GM12878 (cell line): ENCODE results near the gene C8B. TPM values are rescaled to one million over a fixed set of nuclear protein-coding genes. Genes with fewer than 3 reads are reported as not detected.

Experiments
- ATAC-seq: fragments of 200-7000 bp; cut with Tn5 transposase; 3 replicates; pipeline ENCODE4 v1.9.1; 2020; ENCODE audit warnings: mild to moderate bottlenecking, moderate library complexity
- BruUV-seq: library from RNA; stranded (reverse); fragments of 400-500 nt; replicated peaks from 2 replicates; lab custom pipeline; 2021; lab: Mats Ljungman, UMichigan
- CTCF ChIA-PET: fragments of 300-600 bp; sonication (Branson Sonifier 250); formaldehyde crosslinking; extraction: SDS; loops from one replicate; lab custom pipeline; 2021; ENCODE audit warnings: inconsistent platforms; lab: Yijun Ruan, JAX
- POLR2A ChIA-PET: fragments of 350-600 bp; formaldehyde crosslinking; extraction: SDS; loops from one replicate; lab custom pipeline; 2021; ENCODE audit warnings: inconsistent platforms; lab: Charles Lee
- RAD21 ChIA-PET: fragments of 300-600 bp; sonication (Branson Sonifier 250); formaldehyde crosslinking; loops from one replicate; lab custom pipeline; 2023; ENCODE audit warnings: antibody characterized with exemption; ENCODE audit not compliant: unreplicated experiment; lab: Charles Lee
- SMC1A ChIA-PET: fragments of 300-600 bp; sonication (Branson Sonifier 250); formaldehyde crosslinking; loops from one replicate; lab custom pipeline; 2023; ENCODE audit not compliant: unreplicated experiment, uncharacterized antibody; lab: Charles Lee
- DNase-seq: peaks from one replicate; pipeline ENCODE4 v3.0.0-alpha.2; 2011; ENCODE audit warnings: low read depth, low spot score
- FAIRE-seq: peaks from 3 replicates; lab custom pipeline; 2011; peaks lifted over from hg19 to GRCh38; lab: Jason Lieb, UNC
- H2AFZ ChIP-seq: 2 replicates; pipeline ENCODE4 v1.6.0; 2011; ENCODE audit warnings: low read depth, low read length, control low read depth; ENCODE audit not compliant: control insufficient read depth
- H3K27ac ChIP-seq: 2 replicates; pipeline ENCODE4 v1.5.1; 2011; ENCODE audit warnings: control low read depth; ENCODE audit not compliant: control insufficient read depth, insufficient read depth
- H3K27me3 ChIP-seq, 2 experiments: replicated peaks in 1 of 2; 2 replicates each; pipeline versions ENCODE4 v1.6.0 to v1.6.1; 2011; ENCODE audit warnings: low read length in 1 of 2; ENCODE audit not compliant: control insufficient read depth in 2 of 2, insufficient read depth in 2 of 2
- H3K36me3 ChIP-seq, 2 experiments: 2 replicates each; pipeline ENCODE4 v1.5.1; 2011; ENCODE audit warnings: low read length in 1 of 2; ENCODE audit not compliant: control insufficient read depth in 2 of 2, insufficient read depth in 2 of 2
- H3K4me1 ChIP-seq: 2 replicates; pipeline ENCODE4 v1.6.1; 2011; ENCODE audit warnings: mild to moderate bottlenecking, low read length, moderate library complexity, mixed read lengths; ENCODE audit not compliant: control insufficient read depth, insufficient read depth
- H3K4me2 ChIP-seq: 2 replicates; pipeline ENCODE4 v1.6.0; 2011; ENCODE audit warnings: control low read depth; ENCODE audit not compliant: control insufficient read depth, insufficient read depth
- H3K4me3 ChIP-seq: fragments of 200-600 bp; sonication (generic); 2 replicates; pipeline ENCODE4 v1.5.1; 2016
- H3K79me2 ChIP-seq: 2 replicates; pipeline ENCODE4 v1.6.0; 2011; ENCODE audit warnings: low read length; ENCODE audit not compliant: control insufficient read depth, insufficient read depth
- H3K9ac ChIP-seq: 2 replicates; pipeline ENCODE4 v1.8.0; 2011; ENCODE audit warnings: low read length, control low read depth, mixed read lengths; ENCODE audit not compliant: control insufficient read depth, insufficient read depth
- H3K9me3 ChIP-seq: replicated peaks from 3 replicates; pipeline ENCODE4 v1.5.1; 2011; ENCODE audit warnings: mild to moderate bottlenecking, low read length; ENCODE audit not compliant: control insufficient read depth, insufficient read depth
- H4K20me1 ChIP-seq: 2 replicates; pipeline ENCODE4 v1.6.0; 2011; ENCODE audit not compliant: control insufficient read depth, insufficient read depth
- ATF2 ChIP-seq: IDR thresholded peaks from 2 replicates; pipeline ENCODE4 v1.6.1; 2012; ENCODE audit warnings: low read length, inconsistent platforms
- BHLHE40 ChIP-seq, 2 experiments: fragments of 450-650 bp in 1 of 2; IDR thresholded peaks; 2 replicates each; pipeline ENCODE4 v1.6.1; 2011 to 2017; ENCODE audit warnings: low read depth in 2 of 2, borderline replicate concordance in 1 of 2, improper control_type of control experiment in 1 of 2, low read length in 1 of 2, mild to moderate bottlenecking in 1 of 2
- EGR1 ChIP-seq, 2 experiments: IDR thresholded peaks; 1 replicate in 1 of 2; 2 replicates in 1 of 2; pipeline ENCODE4 v1.6.1; 2011 to 2012; ENCODE audit warnings: low read depth in 2 of 2, low read length in 2 of 2, borderline replicate concordance in 1 of 2, mild to moderate bottlenecking in 1 of 2, moderate library complexity in 1 of 2
- EZH2 ChIP-seq: IDR thresholded peaks from 2 replicates; pipeline ENCODE4 v1.6.1; 2012; ENCODE audit warnings: low read depth, mild to moderate bottlenecking, control low read depth, inconsistent platforms, low read length, borderline replicate concordance; ENCODE audit not compliant: control insufficient read depth
- FOXK2 ChIP-seq: fragments of 450-650 bp; IDR thresholded peaks from 2 replicates; pipeline ENCODE4 v1.6.1; 2017; ENCODE audit warnings: mild to moderate bottlenecking, moderate library complexity
- HCFC1 ChIP-seq: fragments of 150-350 bp; IDR thresholded peaks from 2 replicates; pipeline ENCODE4 v1.6.1; 2014; ENCODE audit warnings: low read length
- JUND ChIP-seq: IDR thresholded peaks from 2 replicates; pipeline ENCODE4 v1.6.1; 2012; ENCODE audit warnings: low read depth, mild to moderate bottlenecking, low read length, improper control_type of control experiment, moderate library complexity
- PAX5 ChIP-seq: IDR thresholded peaks from 2 replicates; pipeline ENCODE4 v1.6.1; 2011; ENCODE audit warnings: low read depth, low read length, borderline replicate concordance
- RCOR1 ChIP-seq: conservative IDR thresholded peaks from 2 replicates; pipeline ENCODE4 v1.6.1; 2012; ENCODE audit warnings: low read depth, low read length, improper control_type of control experiment
- RELA ChIP-seq: fragments of 450-650 bp; IDR thresholded peaks from 2 replicates; pipeline ENCODE4 v1.8.0; 2014; ENCODE audit warnings: borderline replicate concordance; ENCODE audit not compliant: partially characterized antibody
- TCF7 ChIP-seq: IDR thresholded peaks from 2 replicates; pipeline ENCODE4 v1.6.1; 2014; ENCODE audit warnings: antibody characterized with exemption, borderline replicate concordance
- ZBTB11 ChIP-seq: fragments of 450-650 bp; formaldehyde crosslinking; IDR thresholded peaks from 2 replicates; pipeline ENCODE4 v1.5.0; 2022; ENCODE audit warnings: mild to moderate bottlenecking, missing genetic modification characterization
- ZBTB40 ChIP-seq: fragments of 450-650 bp; IDR thresholded peaks from 2 replicates; pipeline ENCODE4 v1.6.1; 2016; ENCODE audit warnings: mild to moderate bottlenecking, moderate library complexity, borderline replicate concordance
- ZNF24 ChIP-seq: fragments of 450-650 bp; IDR thresholded peaks from 2 replicates; pipeline ENCODE4 v1.6.1; 2017; ENCODE audit warnings: antibody characterized with exemption, mild to moderate bottlenecking
- ZZZ3 ChIP-seq: IDR thresholded peaks from 2 replicates; pipeline ENCODE4 v1.6.1; 2011; ENCODE audit warnings: low read depth; ENCODE audit not compliant: control insufficient read depth, insufficient read length
- WGBS: methylation state at CpG from one replicate; pipeline ENCODE4 v1.1.6; 2016; ENCODE audit warnings: low lambda C conversion rate; ENCODE audit not compliant: insufficient replicate concordance, insufficient coverage; ENCODE audit errors: missing lambda C conversion rate; 5-methylcytosine and 5-hydroxymethylcytosine counted together
- in situ Hi-C: fragments of 300-500 bp; cut with MboI; formaldehyde crosslinking; loops from 9 replicates; pipeline ENCODE4 v1.14.3; 2018; ENCODE audit warnings: mixed read lengths
- intact Hi-C: fragments of 100-400 bp; cut with micrococcal nuclease; formaldehyde crosslinking; loops from one replicate; pipeline ENCODE4 v1.14.2; 2022; ENCODE audit not compliant: unreplicated experiment
- polyA plus RNA-seq, 11 experiments: library from polyadenylated mRNA; depleted of rRNA in 4 of 11; unstranded in 6 of 11; stranded (reverse) in 5 of 11; fragments of >200 nt; fragmentation: Nextera tagmentation in 4 of 11; fragmentation: Illumina TruSeq in 1 of 11; extraction: Ambion mirVana in 4 of 11; extraction: Trizol in 1 of 11; gene quantifications; 1 replicate in 1 of 11; 2 replicates in 10 of 11; pipeline versions ENCODE4 v1.2.1 to v1.2.3, GENCODE V29; 2011 to 2016; ENCODE audit warnings: inconsistent platforms in 2 of 11, missing spikeins in 2 of 11, low read depth in 1 of 11
- total RNA-seq, 4 experiments: library from RNA; depleted of rRNA in 3 of 4; stranded (reverse); fragments of >200 nt in 3 of 4; fragmentation: Illumina TruSeq in 1 of 4; extraction: Trizol in 1 of 4; gene quantifications; 2 replicates each; pipeline versions ENCODE4 v1.2.1 to v1.2.3, GENCODE V29; 2013 to 2021

Gene C8B
- total and polyA plus RNA-seq, 10 of the 15 experiments (the other 5 are each of a cell fraction or from before 2014, with no cell fraction given) = not detected

GRCh38 chr1:56933161-56933560, 32.7 kb downstream of the C8B start:
- ChIA-PET POLR2A (no interaction called here), RAD21 (no interaction called here), CTCF (no interaction called here), SMC1A (no interaction called here)
- no peaks in the 10 kb centered on the region for H3K79me2 ChIP-seq
- no peak overlapping the region for H3K4me3 ChIP-seq
- intact Hi-C loops (no loop called here), in situ Hi-C loops (no loop called here)
- FAIRE-seq (no peak), ATAC-seq (no peak), DNase-seq (no peak)
- no peaks in the 10 kb centered on the region; a peak in 1 of 4 replicates for H3K27me3 ChIP-seq
- H3K27ac ChIP-seq = no peak overlapping the region
- no TSS peak for BruUV-seq
- H3K9ac ChIP-seq = no peak overlapping the region
- H3K4me2 ChIP-seq = no peak overlapping the region
- H2AFZ ChIP-seq = no peak overlapping the region
- H4K20me1 ChIP-seq = no peaks in the 10 kb centered on the region
- WGBS = 0% methylated on average over 2 of the region's 2 CpGs
- H3K9me3 ChIP-seq = no peaks in the 10 kb centered on the region
- no peaks in the 10 kb centered on the region for H3K4me1 ChIP-seq
- no peaks in the 10 kb centered on the region for H3K36me3 ChIP-seq
- TF ChIP-seq JUND (no peak), FOXK2 (no peak), PAX5 (no peak), EZH2 (no peak), ZBTB11 (CRISPR knock-in tag) (no peak), ZNF24 (no peak), TCF7 (no peak), ZZZ3 (no peak), ZBTB40 (no peak), ATF2 (no peak), EGR1 (IDR thresholded peaks at IDR 0.05; ENCODE audit: borderline replicate concordance in 1 of 2, low read depth in 2 of 2, low read length in 2 of 2) (no peak), HCFC1 (no peak), BHLHE40 (IDR thresholded peaks at IDR 0.05; ENCODE audit: borderline replicate concordance in 1 of 2, low read depth in 2 of 2, low read length in 1 of 2) (no peak), RELA (no peak), RCOR1 (no peak)
